PC-9 (cell line): ENCODE data around the gene DEFB127. TPM values are rescaled to one million over a fixed set of nuclear protein-coding genes. Genes with fewer than 3 reads are reported as not detected.

Experiments
- BruUV-seq: library from RNA; stranded (reverse); fragments of 400-500 nt; replicated peaks from 2 replicates; lab custom pipeline; 2021; lab: Mats Ljungman, UMichigan
- CTCF ChIA-PET: fragments of 300-600 bp; sonication (Branson Sonifier 250); formaldehyde crosslinking; loops from one replicate; lab custom pipeline; 2022; ENCODE audit warnings: antibody characterized with exemption; lab: Charles Lee
- POLR2A ChIA-PET: fragments of 300-600 bp; sonication (Branson Sonifier 250); formaldehyde crosslinking; loops from one replicate; lab custom pipeline; 2022; ENCODE audit warnings: antibody characterized with exemption; ENCODE audit not compliant: unreplicated experiment; lab: Charles Lee
- DNase-seq, 2 experiments: peaks; one replicate each; pipeline versions ENCODE4 v3.0.0 to v3.0.0-alpha.2; 2015 to 2022; ENCODE audit warnings: mixed read lengths in 1 of 2
- H2AFZ ChIP-seq: fragments of 200-600 bp; sonication (generic); 2 replicates; pipeline ENCODE4 v1.8.1; 2017; ENCODE audit warnings: antibody characterized with exemption
- H3F3A ChIP-seq: fragments of 200-600 bp; sonication (generic); 2 replicates; pipeline ENCODE4 v1.8.1; 2017; ENCODE audit warnings: antibody characterized with exemption, mild to moderate bottlenecking, low read depth; ENCODE audit not compliant: insufficient read depth
- H3K27ac ChIP-seq: fragments of 200-600 bp; sonication (generic); 2 replicates; pipeline ENCODE4 v1.6.1; 2016; ENCODE audit warnings: mixed run types
- H3K27me3 ChIP-seq: fragments of 200-600 bp; sonication (generic); 2 replicates; pipeline ENCODE4 v1.6.1; 2016; ENCODE audit warnings: low read depth, mixed run types; ENCODE audit not compliant: insufficient read depth
- H3K36me3 ChIP-seq: fragments of 200-600 bp; sonication (generic); 2 replicates; pipeline ENCODE4 v1.6.1; 2016; ENCODE audit warnings: low read depth, mixed run types
- H3K4me1 ChIP-seq: fragments of 200-600 bp; sonication (generic); replicated peaks from 2 replicates; pipeline ENCODE4 v1.6.1; 2016; ENCODE audit warnings: mixed run types; ENCODE audit not compliant: insufficient read depth
- H3K4me2 ChIP-seq: fragments of 200-600 bp; sonication (generic); 2 replicates; pipeline ENCODE4 v1.6.1; 2017; ENCODE audit warnings: mixed run types
- H3K4me3 ChIP-seq: fragments of 200-600 bp; sonication (generic); 2 replicates; pipeline ENCODE4 v1.6.1; 2016; ENCODE audit warnings: mixed run types
- H3K79me2 ChIP-seq: fragments of 200-600 bp; sonication (generic); 2 replicates; pipeline ENCODE4 v1.6.1; 2017; ENCODE audit warnings: low read depth, mixed run types
- H3K9me2 ChIP-seq: fragments of 200-600 bp; sonication (generic); 2 replicates; pipeline ENCODE4 v1.8.1; 2017; ENCODE audit warnings: mild to moderate bottlenecking; ENCODE audit not compliant: insufficient read depth
- H3K9me3 ChIP-seq: fragments of 200-600 bp; sonication (generic); 2 replicates; pipeline ENCODE4 v1.8.1; 2016; ENCODE audit warnings: low read depth; ENCODE audit not compliant: insufficient read depth
- H4K20me1 ChIP-seq: fragments of 200-600 bp; sonication (generic); 2 replicates; pipeline ENCODE4 v1.8.1; 2017; ENCODE audit not compliant: insufficient read depth
- CTCF ChIP-seq: fragments of 200-600 bp; sonication (generic); conservative IDR thresholded peaks from 2 replicates; pipeline ENCODE4 v1.6.1; 2017; ENCODE audit warnings: mixed run types, antibody characterized with exemption, mild to moderate bottlenecking, moderate library complexity
- EZH2 ChIP-seq: fragments of 200-600 bp; sonication (generic); IDR thresholded peaks from 2 replicates; pipeline ENCODE4 v1.8.0; 2017; ENCODE audit warnings: antibody characterized with exemption, low read depth
- intact Hi-C: fragments of 100-400 bp; cut with micrococcal nuclease; formaldehyde crosslinking; loops from one replicate; pipeline ENCODE4 v1.10.0; 2022; ENCODE audit not compliant: unreplicated experiment
- total RNA-seq: library from RNA; stranded (reverse); gene quantifications from 2 replicates; pipeline ENCODE4 v1.2.3, GENCODE V29; 2021

Gene DEFB127
- total RNA-seq, 1 experiment from 2014 or later: not detected

GRCh38 chr20:152131-152530 is 5.1 kb upstream of the DEFB127 start:
- no TSS peak for BruUV-seq
- H2AFZ ChIP-seq: no peak overlapping the region
- intact Hi-C loops: no loop called here
- H3K4me3 ChIP-seq: no peak overlapping the region
- peaks cover 68% of the 10 kb centered on the region for H3K27me3 ChIP-seq
- CTCF ChIA-PET: no interaction called here
- no peaks in the 10 kb centered on the region for H3F3A ChIP-seq
- no peak overlapping the region for H3K4me2 ChIP-seq
- no peaks in the 10 kb centered on the region for H4K20me1 ChIP-seq
- TF ChIP-seq EZH2 (no peak), CTCF (no peak)
- H3K9me2 ChIP-seq: no peaks in the 10 kb centered on the region
- H3K4me1 ChIP-seq: no peaks in the 10 kb centered on the region
- POLR2A ChIA-PET: no interaction called here
- H3K9me3 ChIP-seq: no peaks in the 10 kb centered on the region
- no peak overlapping the region for H3K27ac ChIP-seq
- DNase-seq: no peak
- no peaks in the 10 kb centered on the region for H3K36me3 ChIP-seq
- no peaks in the 10 kb centered on the region for H3K79me2 ChIP-seq

- Histone ChIP-seq H3K36me3 (no peaks in the 10 kb centered on the region), H3K27me3 (peaks cover 26% of the 10 kb centered on the region), H3K4me3 (no peak overlapping the region), H4K20me1 (no peaks in the 10 kb centered on the region; the same call in 1 of the 2 replicates), H2AFZ (no peak overlapping the region), H3F3A (no peaks in the 10 kb centered on the region), H3K27ac (no peak overlapping the region), H3K9me2 (no peaks in the 10 kb centered on the region), H3K4me2 (no peak overlapping the region), H3K4me1 (no peaks in the 10 kb centered on the region), H3K9me3 (0 out of 2 replicates have a peak, but pooled peaks cover 2% of the 10 kb centered on the region), H3K79me2 (no peaks in the 10 kb centered on the region)
- POLR2A ChIA-PET: no interaction called here
- intact Hi-C loops: no loop called here
- no peak for DNase-seq
- TF ChIP-seq CTCF (no peak), EZH2 (no peak)
- CTCF ChIA-PET: no interaction called here
- no TSS peak for BruUV-seq
Observed at GRCh38 chr20:164618-165017, 7.4 kb downstream of the DEFB127 start.

GRCh38 chr20:168876-169275 is 11.6 kb downstream of the DEFB127 start:
- H2AFZ ChIP-seq: no peak overlapping the region
- TF ChIP-seq CTCF: no peak
- no peak for TF ChIP-seq EZH2
- H3K9me2 ChIP-seq: no peaks in the 10 kb centered on the region
- ChIA-PET POLR2A (no interaction called here), CTCF (no interaction called here)
- H3K27ac ChIP-seq: no peak overlapping the region
- H3K4me2 ChIP-seq: no peak overlapping the region
- no peak for DNase-seq
- H3K79me2 ChIP-seq: no peaks in the 10 kb centered on the region
- no TSS peak for BruUV-seq
- intact Hi-C loops: no loop called here
- H3K27me3 ChIP-seq: peaks cover 44% of the 10 kb centered on the region
- H3K9me3 ChIP-seq: 0 out of 2 replicates have a peak, but pooled peaks cover 2% of the 10 kb centered on the region
- H3F3A ChIP-seq: no peaks in the 10 kb centered on the region
- no peaks in the 10 kb centered on the region for H3K4me1 ChIP-seq
- no peaks in the 10 kb centered on the region; the same call in 1 of the 2 replicates for H4K20me1 ChIP-seq
- no peaks in the 10 kb centered on the region for H3K36me3 ChIP-seq
- no peak overlapping the region for H3K4me3 ChIP-seq
